ENCODE measurements around the gene ADCYAP1. TPM values are rescaled to one million over a fixed set of nuclear protein-coding genes. Genes with fewer than 3 reads are reported as not detected.

The ADCYAP1 gene
- polyA plus RNA-seq, 3 donors: 0.15 to 0.20 (median 0.18) TPM

Other genes starting within 250 kb of the ADCYAP1 start
- 100 to 1,000 TPM; 125 to 138 (median 133) TPM for gene TYMS, start 247.2 kb upstream of the ADCYAP1 start, polyA plus RNA-seq (ENCODE audit: insufficient read length in 3 of 3)
- gene ENOSF1, start 192.2 kb upstream of the ADCYAP1 start, polyA plus RNA-seq (ENCODE audit: insufficient read length in 3 of 3): 100 to 1,000 TPM in 2 of 3 donors, 10 to 100 TPM in 1; 69.2 to 167 (median 145) TPM
- gene YES1, start 92.6 kb upstream of the ADCYAP1 start, polyA plus RNA-seq (ENCODE audit: insufficient read length in 3 of 3): 10 to 100 TPM; 59.0 to 63.9 (median 62.3) TPM

Data from renal pelvis (tissue), 3 donors.